GM12878 (cell line): ENCODE results near the gene DDR1. TPM values are rescaled to one million over a fixed set of nuclear protein-coding genes. Genes with fewer than 3 reads are reported as not detected.

ENCODE experiments used
- ATAC-seq: fragments of 200-7000 bp; cut with Tn5 transposase; 3 replicates; pipeline ENCODE4 v1.9.1; 2020; ENCODE audit warnings: mild to moderate bottlenecking, moderate library complexity
- BruUV-seq: library from RNA; stranded (reverse); fragments of 400-500 nt; replicated peaks from 2 replicates; lab custom pipeline; 2021; lab: Mats Ljungman, UMichigan
- CTCF ChIA-PET: fragments of 300-600 bp; sonication (Branson Sonifier 250); formaldehyde crosslinking; extraction: SDS; loops from one replicate; lab custom pipeline; 2021; ENCODE audit warnings: inconsistent platforms; lab: Yijun Ruan, JAX
- POLR2A ChIA-PET: fragments of 350-600 bp; formaldehyde crosslinking; extraction: SDS; loops from one replicate; lab custom pipeline; 2021; ENCODE audit warnings: inconsistent platforms; lab: Charles Lee
- RAD21 ChIA-PET: fragments of 300-600 bp; sonication (Branson Sonifier 250); formaldehyde crosslinking; loops from one replicate; lab custom pipeline; 2023; ENCODE audit warnings: antibody characterized with exemption; ENCODE audit not compliant: unreplicated experiment; lab: Charles Lee
- SMC1A ChIA-PET: fragments of 300-600 bp; sonication (Branson Sonifier 250); formaldehyde crosslinking; loops from one replicate; lab custom pipeline; 2023; ENCODE audit not compliant: unreplicated experiment, uncharacterized antibody; lab: Charles Lee
- DNase-seq: peaks from one replicate; pipeline ENCODE4 v3.0.0-alpha.2; 2011; ENCODE audit warnings: low read depth, low spot score
- FAIRE-seq: peaks from 3 replicates; lab custom pipeline; 2011; peaks lifted over from hg19 to GRCh38; lab: Jason Lieb, UNC
- H2AFZ ChIP-seq: 2 replicates; pipeline ENCODE4 v1.6.0; 2011; ENCODE audit warnings: low read depth, low read length, control low read depth; ENCODE audit not compliant: control insufficient read depth
- H3K27ac ChIP-seq: 2 replicates; pipeline ENCODE4 v1.5.1; 2011; ENCODE audit warnings: control low read depth; ENCODE audit not compliant: control insufficient read depth, insufficient read depth
- H3K27me3 ChIP-seq, 2 experiments: replicated peaks in 1 of 2; 2 replicates each; pipeline versions ENCODE4 v1.6.0 to v1.6.1; 2011; ENCODE audit warnings: low read length in 1 of 2; ENCODE audit not compliant: control insufficient read depth in 2 of 2, insufficient read depth in 2 of 2
- H3K36me3 ChIP-seq, 2 experiments: 2 replicates each; pipeline ENCODE4 v1.5.1; 2011; ENCODE audit warnings: low read length in 1 of 2; ENCODE audit not compliant: control insufficient read depth in 2 of 2, insufficient read depth in 2 of 2
- H3K4me1 ChIP-seq: 2 replicates; pipeline ENCODE4 v1.6.1; 2011; ENCODE audit warnings: mild to moderate bottlenecking, low read length, moderate library complexity, mixed read lengths; ENCODE audit not compliant: control insufficient read depth, insufficient read depth
- H3K4me2 ChIP-seq: 2 replicates; pipeline ENCODE4 v1.6.0; 2011; ENCODE audit warnings: control low read depth; ENCODE audit not compliant: control insufficient read depth, insufficient read depth
- H3K4me3 ChIP-seq: fragments of 200-600 bp; sonication (generic); 2 replicates; pipeline ENCODE4 v1.5.1; 2016
- H3K79me2 ChIP-seq: 2 replicates; pipeline ENCODE4 v1.6.0; 2011; ENCODE audit warnings: low read length; ENCODE audit not compliant: control insufficient read depth, insufficient read depth
- H3K9ac ChIP-seq: 2 replicates; pipeline ENCODE4 v1.8.0; 2011; ENCODE audit warnings: low read length, control low read depth, mixed read lengths; ENCODE audit not compliant: control insufficient read depth, insufficient read depth
- H3K9me3 ChIP-seq: replicated peaks from 3 replicates; pipeline ENCODE4 v1.5.1; 2011; ENCODE audit warnings: mild to moderate bottlenecking, low read length; ENCODE audit not compliant: control insufficient read depth, insufficient read depth
- H4K20me1 ChIP-seq: 2 replicates; pipeline ENCODE4 v1.6.0; 2011; ENCODE audit not compliant: control insufficient read depth, insufficient read depth
- BACH1 ChIP-seq: fragments of 450-650 bp; IDR thresholded peaks from 2 replicates; pipeline ENCODE4 v1.6.1; 2017; ENCODE audit warnings: mild to moderate bottlenecking, borderline replicate concordance
- BCL3 ChIP-seq: IDR thresholded peaks from 2 replicates; pipeline ENCODE4 v1.6.1; 2011; ENCODE audit warnings: borderline replicate concordance, low read depth, mild to moderate bottlenecking, moderate library complexity, low read length; ENCODE audit not compliant: insufficient read depth, poor library complexity, severe bottlenecking
- CBX5 ChIP-seq: sonication (generic); IDR thresholded peaks from 2 replicates; pipeline ENCODE4 v1.6.1; 2016; ENCODE audit warnings: low read depth, moderate library complexity, mild to moderate bottlenecking, inconsistent platforms
- CEBPB ChIP-seq, 2 experiments: fragments of 150-350 bp in 1 of 2; IDR thresholded peaks; 2 replicates each; pipeline ENCODE4 v1.6.1; 2012 to 2014; ENCODE audit warnings: low read depth in 2 of 2, low read length in 2 of 2, borderline replicate concordance in 1 of 2, inconsistent platforms in 1 of 2
- FOXK2 ChIP-seq: fragments of 450-650 bp; IDR thresholded peaks from 2 replicates; pipeline ENCODE4 v1.6.1; 2017; ENCODE audit warnings: mild to moderate bottlenecking, moderate library complexity
- FOXM1 ChIP-seq: IDR thresholded peaks from 2 replicates; pipeline ENCODE4 v1.6.1; 2012; ENCODE audit warnings: low read depth, mild to moderate bottlenecking, inconsistent platforms, low read length, moderate library complexity
- HCFC1 ChIP-seq: fragments of 150-350 bp; IDR thresholded peaks from 2 replicates; pipeline ENCODE4 v1.6.1; 2014; ENCODE audit warnings: low read length
- KDM1A ChIP-seq: fragments of 200-600 bp; sonication (generic); IDR thresholded peaks from 2 replicates; pipeline ENCODE4 v1.6.1; 2016; ENCODE audit warnings: borderline replicate concordance
- MLLT1 ChIP-seq: fragments of 450-650 bp; IDR thresholded peaks from 2 replicates; pipeline ENCODE4 v1.6.1; 2016; ENCODE audit warnings: mild to moderate bottlenecking
- MTA3 ChIP-seq: IDR thresholded peaks from 2 replicates; pipeline ENCODE4 v1.6.1; 2012; ENCODE audit warnings: low read length, inconsistent platforms, borderline replicate concordance
- NR2F1 ChIP-seq: fragments of 450-650 bp; conservative IDR thresholded peaks from 2 replicates; pipeline ENCODE4 v1.6.1; 2017; ENCODE audit warnings: mild to moderate bottlenecking
- NRF1 ChIP-seq: conservative IDR thresholded peaks from 2 replicates; pipeline ENCODE4 v1.6.1; 2011; ENCODE audit warnings: mild to moderate bottlenecking, low read depth, low read length, improper control_type of control experiment
- SMC3 ChIP-seq: IDR thresholded peaks from 2 replicates; pipeline ENCODE4 v1.6.1; 2011; ENCODE audit warnings: low read length, improper control_type of control experiment, borderline replicate concordance
- SUPT20H ChIP-seq: IDR thresholded peaks from 2 replicates; pipeline ENCODE4 v1.6.1; 2011; ENCODE audit warnings: low read depth, mild to moderate bottlenecking, low read length, moderate library complexity, borderline replicate concordance; ENCODE audit not compliant: control insufficient read depth
- TARDBP ChIP-seq: IDR thresholded peaks from 2 replicates; pipeline ENCODE4 v1.6.1; 2016; ENCODE audit warnings: borderline replicate concordance
- TBL1XR1 ChIP-seq: IDR thresholded peaks from 2 replicates; pipeline ENCODE4 v1.6.1; 2012; ENCODE audit warnings: low read depth, low read length, improper control_type of control experiment
- TCF7 ChIP-seq: IDR thresholded peaks from 2 replicates; pipeline ENCODE4 v1.6.1; 2014; ENCODE audit warnings: antibody characterized with exemption, borderline replicate concordance
- USF2 ChIP-seq: IDR thresholded peaks from 2 replicates; pipeline ENCODE4 v1.6.1; 2011; ENCODE audit warnings: low read depth, low read length, improper control_type of control experiment, borderline replicate concordance
- WRNIP1 ChIP-seq: IDR thresholded peaks from 2 replicates; pipeline ENCODE4 v1.6.1; 2011; ENCODE audit warnings: low read depth, low read length, improper control_type of control experiment, borderline replicate concordance
- WGBS: methylation state at CpG from one replicate; pipeline ENCODE4 v1.1.6; 2016; ENCODE audit warnings: low lambda C conversion rate; ENCODE audit not compliant: insufficient replicate concordance, insufficient coverage; ENCODE audit errors: missing lambda C conversion rate; 5-methylcytosine and 5-hydroxymethylcytosine counted together
- in situ Hi-C: fragments of 300-500 bp; cut with MboI; formaldehyde crosslinking; loops from 9 replicates; pipeline ENCODE4 v1.14.3; 2018; ENCODE audit warnings: mixed read lengths
- intact Hi-C: fragments of 100-400 bp; cut with micrococcal nuclease; formaldehyde crosslinking; loops from one replicate; pipeline ENCODE4 v1.14.2; 2022; ENCODE audit not compliant: unreplicated experiment
- polyA plus RNA-seq, 11 experiments: library from polyadenylated mRNA; depleted of rRNA in 4 of 11; unstranded in 6 of 11; stranded (reverse) in 5 of 11; fragments of >200 nt; fragmentation: Nextera tagmentation in 4 of 11; fragmentation: Illumina TruSeq in 1 of 11; extraction: Ambion mirVana in 4 of 11; extraction: Trizol in 1 of 11; gene quantifications; 1 replicate in 1 of 11; 2 replicates in 10 of 11; pipeline versions ENCODE4 v1.2.1 to v1.2.3, GENCODE V29; 2011 to 2016; ENCODE audit warnings: inconsistent platforms in 2 of 11, missing spikeins in 2 of 11, low read depth in 1 of 11
- total RNA-seq, 4 experiments: library from RNA; depleted of rRNA in 3 of 4; stranded (reverse); fragments of >200 nt in 3 of 4; fragmentation: Illumina TruSeq in 1 of 4; extraction: Trizol in 1 of 4; gene quantifications; 2 replicates each; pipeline versions ENCODE4 v1.2.1 to v1.2.3, GENCODE V29; 2013 to 2021

DDR1 gene
- total and polyA plus RNA-seq, 10 of the 15 experiments (the other 5 are each of a cell fraction or from before 2014, with no cell fraction given): 1.1 to 39.0 (median 11.9) TPM

GRCh38 chr6:30914076-30914853, 29.9 kb downstream of the DDR1 start, which contains the start of gene VARS2:
Gene VARS2 (plus strand): TSS chr6:30914238. CDS start chr6:30914837, 599 bp downstream.
- no peaks in the 10 kb centered on the region for H3K9me3 ChIP-seq
- peak within 1 kb of the TSS; percentile 87 for H3K27ac ChIP-seq
- SMC1A ChIA-PET: interaction anchor here (0.6 to 7.9 kb wide), 30 partner anchors 12 to 372 kb away, joined by 3 to 141 read pairs (median 4); partner anchors contain the start of genes DDR1 and MRPS18B
- DNase-seq: peak; percentile 72
- peak; percentile 96 for ATAC-seq
- POLR2A ChIA-PET: interaction anchor here (0.6 to 4.4 kb wide), 20 partner anchors 11 to 280 kb away, joined by 3 to 50 read pairs (median 3); partner anchors contain the start of genes DDR1 and FLOT1
- H3K27me3 ChIP-seq: no peaks in the 10 kb centered on the region
- peaks cover 4% of the 10 kb centered on the region for H3K4me1 ChIP-seq
- 2% methylated on average over 34 of the region's 52 CpGs for WGBS
- in situ Hi-C loops: no loop called here
- intact Hi-C loops: loop anchor here (1.0 to 2.0 kb wide), 2 partner anchors 86 to 129 kb away; no protein-coding TSS in a partner anchor
- H3K79me2 ChIP-seq: peaks cover 9% of the 10 kb centered on the region
- no TSS peak for BruUV-seq
- CTCF ChIA-PET: interaction anchor here (0.5 to 9.3 kb wide), 42 partner anchors 11 to 434 kb away, joined by 3 to 122 read pairs (median 7); partner anchors contain the start of genes DDR1 and DHX16
- FAIRE-seq: peak; percentile 81
- H3K9ac ChIP-seq: peak within 1 kb of the TSS; percentile 86
- peak within 1 kb of the TSS; percentile 80 for H2AFZ ChIP-seq
- peak within 1 kb of the TSS; percentile 91 for H3K4me3 ChIP-seq
- RAD21 ChIA-PET: interaction anchor here (0.7 to 4.6 kb wide), 52 partner anchors 10 to 461 kb away, joined by 3 to 138 read pairs (median 6); partner anchors contain the start of genes CCHCR1, DDR1, IER3 and MDC1
- no peaks in the 10 kb centered on the region for H4K20me1 ChIP-seq
- H3K36me3 ChIP-seq: peaks cover 6 to 8% of the 10 kb centered on the region in 2 experiments; a peak in 3 of 4 replicates
- peak within 1 kb of the TSS; percentile 99 for H3K4me2 ChIP-seq
- TF ChIP-seq BCL3 (peak; percentile 14), USF2 (no peak), FOXK2 (no peak), MTA3 (peak; percentile 90; the same call in 1 of the 2 replicates), CBX5 (no peak), MLLT1 (no peak), TARDBP (no peak), FOXM1 (no peak), TBL1XR1 (no peak), CEBPB (IDR thresholded peaks at IDR 0.05; ENCODE audit: borderline replicate concordance in 1 of 2, low read depth in 2 of 2, low read length in 2 of 2) (no peak), HCFC1 (no peak), TCF7 (no peak), NRF1 (peak; percentile 89), SMC3 (peak; percentile 52; the same call in 1 of the 2 replicates), KDM1A (no peak), WRNIP1 (no peak), BACH1 (peak; percentile 83), SUPT20H (no peak), NR2F1 (0 out of 2 replicates have a peak, but pooled peaks have one; percentile 45)
